OCI-LY7 (cell line): ENCODE measurements around the gene FLRT1.

Experiments used
- EZH2phosphoT487 ChIP-seq: fragments of 200-600 bp; sonication (generic); IDR thresholded peaks from 2 replicates; pipeline ENCODE4 v1.6.1; 2018; ENCODE audit warnings: low read depth, borderline replicate concordance, mild to moderate bottlenecking, mixed run types, antibody characterized with exemption, low read length, moderate library complexity, mixed read lengths
- TF ChIP-seq, protein P1 (sequence below): fragments of 200-600 bp; sonication (generic); conservative IDR thresholded peaks from 2 replicates; pipeline ENCODE4 v1.5.1; 2014; ENCODE audit warnings: mild to moderate bottlenecking, antibody characterized with exemption, low read length, moderate library complexity, mixed read lengths

DNA sequence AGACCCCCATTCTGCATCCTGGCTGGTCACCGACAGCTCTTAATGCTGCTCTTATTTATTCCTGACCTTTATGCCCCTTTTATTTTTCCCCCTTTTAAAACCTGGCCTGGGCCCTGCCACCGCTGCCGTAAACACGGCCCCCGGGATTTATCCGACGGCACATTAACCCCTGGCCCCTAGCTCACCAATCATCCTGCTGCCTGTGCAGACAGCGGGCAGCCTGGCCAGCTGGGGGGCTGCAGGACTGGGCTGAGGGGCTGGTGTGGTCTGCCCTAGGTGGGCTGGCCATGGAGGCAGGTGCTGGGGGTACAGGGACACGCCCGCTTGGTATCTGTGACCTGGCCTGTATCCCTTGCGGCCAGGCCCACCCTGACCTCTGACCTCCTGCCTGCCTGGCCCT, 21.4 kb upstream of the FLRT1 start:
- TF ChIP-seq, protein P1, sequence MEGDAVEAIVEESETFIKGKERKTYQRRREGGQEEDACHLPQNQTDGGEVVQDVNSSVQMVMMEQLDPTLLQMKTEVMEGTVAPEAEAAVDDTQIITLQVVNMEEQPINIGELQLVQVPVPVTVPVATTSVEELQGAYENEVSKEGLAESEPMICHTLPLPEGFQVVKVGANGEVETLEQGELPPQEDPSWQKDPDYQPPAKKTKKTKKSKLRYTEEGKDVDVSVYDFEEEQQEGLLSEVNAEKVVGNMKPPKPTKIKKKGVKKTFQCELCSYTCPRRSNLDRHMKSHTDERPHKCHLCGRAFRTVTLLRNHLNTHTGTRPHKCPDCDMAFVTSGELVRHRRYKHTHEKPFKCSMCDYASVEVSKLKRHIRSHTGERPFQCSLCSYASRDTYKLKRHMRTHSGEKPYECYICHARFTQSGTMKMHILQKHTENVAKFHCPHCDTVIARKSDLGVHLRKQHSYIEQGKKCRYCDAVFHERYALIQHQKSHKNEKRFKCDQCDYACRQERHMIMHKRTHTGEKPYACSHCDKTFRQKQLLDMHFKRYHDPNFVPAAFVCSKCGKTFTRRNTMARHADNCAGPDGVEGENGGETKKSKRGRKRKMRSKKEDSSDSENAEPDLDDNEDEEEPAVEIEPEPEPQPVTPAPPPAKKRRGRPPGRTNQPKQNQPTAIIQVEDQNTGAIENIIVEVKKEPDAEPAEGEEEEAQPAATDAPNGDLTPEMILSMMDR = no peak
- no peak for TF ChIP-seq EZH2phosphoT487
